Measurements from ENCODE around the gene TXNRD2. TPM values are rescaled to one million over a fixed set of nuclear protein-coding genes. Genes with fewer than 3 reads are reported as not detected.
A peak's percentile ranks its signal among the peaks of the same experiment; 100 is the strongest.

TXNRD2 gene
- total RNA-seq, 6 experiments from 2014 or later = 35.9 to 47.8 (median 44.3) TPM

DNA sequence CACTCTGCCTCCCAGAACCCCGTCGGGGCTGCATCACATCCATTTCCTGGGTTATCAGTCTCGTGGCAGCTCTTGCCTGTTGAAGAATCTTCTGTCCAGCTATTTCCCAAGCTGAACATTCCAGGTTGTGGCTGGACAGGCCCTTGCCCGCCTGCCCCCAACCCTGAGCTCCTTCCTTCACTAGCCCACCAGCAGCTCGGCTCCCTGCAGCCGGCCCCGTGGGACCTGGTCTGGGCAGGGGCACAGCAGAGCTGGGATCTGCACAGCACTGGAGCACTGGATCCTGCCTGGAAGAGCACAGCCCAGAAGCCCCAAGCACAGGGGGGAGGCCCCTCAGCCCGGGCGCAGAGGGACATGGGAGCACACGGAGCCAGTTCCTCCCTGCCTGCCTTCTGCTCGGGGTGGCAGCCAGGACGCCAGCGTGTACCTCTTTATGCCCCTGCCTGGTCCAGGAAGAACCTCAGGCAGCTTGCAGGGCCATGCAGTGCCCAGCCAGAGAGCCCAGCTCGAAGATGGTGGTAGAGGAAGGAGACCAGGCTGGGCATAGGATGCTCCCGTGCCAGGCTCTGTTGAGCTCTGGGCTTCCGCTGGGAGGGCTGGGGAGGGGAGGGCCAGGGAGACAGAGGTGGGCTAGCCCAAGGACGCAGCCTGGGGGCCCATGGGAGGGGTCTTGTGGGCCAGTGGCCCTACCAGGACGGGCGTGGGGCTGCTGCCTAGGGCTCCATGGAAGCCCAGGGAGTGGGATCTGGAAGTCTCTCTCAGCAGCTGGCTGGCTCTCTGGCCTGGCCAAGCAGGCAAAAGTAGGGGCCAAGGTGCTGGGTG is 70.4 kb downstream of the TXNRD2 start:
- H3K27ac ChIP-seq = no peak overlapping the region

DNA sequence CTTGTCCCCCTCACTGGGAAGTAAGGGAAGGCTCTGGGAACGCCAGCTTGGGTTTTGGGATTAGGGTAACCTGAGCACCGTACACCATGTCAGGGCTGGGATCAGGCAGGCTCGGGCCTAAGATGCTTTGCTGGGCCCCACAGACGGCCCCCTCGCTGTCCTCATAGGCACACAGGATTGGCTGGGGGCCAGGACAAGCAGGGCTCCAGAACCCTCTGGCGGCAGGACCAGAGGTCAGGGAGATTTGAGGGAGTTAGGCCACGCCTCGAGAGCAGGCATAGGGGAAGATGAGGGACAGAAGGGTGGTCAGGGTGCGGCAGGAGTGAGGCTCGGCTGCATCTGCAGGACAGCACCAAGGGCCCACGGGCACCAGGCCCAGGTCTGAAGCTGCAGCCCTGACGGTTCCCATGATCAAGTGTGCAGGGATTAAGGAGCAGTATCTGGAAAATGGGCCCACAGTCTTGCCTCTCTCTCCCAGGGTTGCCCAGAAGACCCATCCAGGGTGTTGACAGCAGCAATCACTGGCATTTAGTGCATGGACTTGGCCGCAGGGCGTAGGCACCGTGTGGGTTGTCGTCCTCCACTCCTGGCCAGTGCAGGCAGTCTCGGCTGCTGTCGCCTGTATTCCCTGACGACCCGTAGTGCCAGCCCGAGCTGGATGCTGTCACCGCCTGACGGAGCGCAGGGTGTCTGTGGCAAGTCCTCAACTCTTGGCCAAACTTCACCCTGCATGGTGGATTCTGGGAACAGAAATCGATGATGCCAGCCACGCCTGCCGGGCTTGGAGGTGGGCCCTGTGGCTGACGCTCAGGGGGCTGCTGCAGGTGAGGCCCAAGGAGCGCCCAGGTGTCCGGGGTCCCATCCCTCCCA is 71.2 kb downstream of the TXNRD2 start:
- Histone ChIP-seq H3K4me3 (no peak overlapping the region), H3K27me3 (no peaks in the 10 kb centered on the region), H3K4me1 (no peaks in the 10 kb centered on the region), H3K27ac (no peak overlapping the region), H3K36me3 (no peaks in the 10 kb centered on the region), H3K9me3 (no peaks in the 10 kb centered on the region)
- ATAC-seq (peak in 1 of 4 donors; percentile 16), DNase-seq (peak; percentile 17 to 55 (median 46))
- TF ChIP-seq POLR2A (IDR thresholded peaks at IDR 0.05) = no peak
- TF ChIP-seq, protein P1, sequence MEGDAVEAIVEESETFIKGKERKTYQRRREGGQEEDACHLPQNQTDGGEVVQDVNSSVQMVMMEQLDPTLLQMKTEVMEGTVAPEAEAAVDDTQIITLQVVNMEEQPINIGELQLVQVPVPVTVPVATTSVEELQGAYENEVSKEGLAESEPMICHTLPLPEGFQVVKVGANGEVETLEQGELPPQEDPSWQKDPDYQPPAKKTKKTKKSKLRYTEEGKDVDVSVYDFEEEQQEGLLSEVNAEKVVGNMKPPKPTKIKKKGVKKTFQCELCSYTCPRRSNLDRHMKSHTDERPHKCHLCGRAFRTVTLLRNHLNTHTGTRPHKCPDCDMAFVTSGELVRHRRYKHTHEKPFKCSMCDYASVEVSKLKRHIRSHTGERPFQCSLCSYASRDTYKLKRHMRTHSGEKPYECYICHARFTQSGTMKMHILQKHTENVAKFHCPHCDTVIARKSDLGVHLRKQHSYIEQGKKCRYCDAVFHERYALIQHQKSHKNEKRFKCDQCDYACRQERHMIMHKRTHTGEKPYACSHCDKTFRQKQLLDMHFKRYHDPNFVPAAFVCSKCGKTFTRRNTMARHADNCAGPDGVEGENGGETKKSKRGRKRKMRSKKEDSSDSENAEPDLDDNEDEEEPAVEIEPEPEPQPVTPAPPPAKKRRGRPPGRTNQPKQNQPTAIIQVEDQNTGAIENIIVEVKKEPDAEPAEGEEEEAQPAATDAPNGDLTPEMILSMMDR (IDR thresholded peaks at IDR 0.05) = no peak
- 70% methylated on average over 5 of the region's 30 CpGs for WGBS (ENCODE audit: insufficient coverage, low coverage, low lambda C conversion rate, missing lambda C conversion rate)
- intact Hi-C loops (cut with DNase I) = loop anchor here in 1 of 2 donors (10.0 kb wide), 1 partner anchor 116 kb away; no protein-coding TSS in a partner anchor

More for the DNA sequence above, 70.4 kb downstream of the TXNRD2 start:
- Histone ChIP-seq H3K4me1 (no peaks in the 10 kb centered on the region), H3K9me3 (no peaks in the 10 kb centered on the region), H3K36me3 (no peaks in the 10 kb centered on the region), H3K4me3 (no peak overlapping the region), H3K27me3 (no peaks in the 10 kb centered on the region)
- intact Hi-C loops (cut with DNase I) = loop anchor here in 1 of 2 donors (10.0 kb wide), 1 partner anchor 116 kb away; no protein-coding TSS in a partner anchor
- WGBS (ENCODE audit: insufficient coverage, low coverage, low lambda C conversion rate, missing lambda C conversion rate) = 79% methylated on average over 3 of the region's 19 CpGs
- TF ChIP-seq, protein P1 (IDR thresholded peaks at IDR 0.05) = no peak
- TF ChIP-seq POLR2A (IDR thresholded peaks at IDR 0.05) = no peak
- DNase-seq = peak in 2 of 3 donors; percentile 20 to 41
- ATAC-seq = peak in 1 of 4 donors; percentile 6

DNA sequence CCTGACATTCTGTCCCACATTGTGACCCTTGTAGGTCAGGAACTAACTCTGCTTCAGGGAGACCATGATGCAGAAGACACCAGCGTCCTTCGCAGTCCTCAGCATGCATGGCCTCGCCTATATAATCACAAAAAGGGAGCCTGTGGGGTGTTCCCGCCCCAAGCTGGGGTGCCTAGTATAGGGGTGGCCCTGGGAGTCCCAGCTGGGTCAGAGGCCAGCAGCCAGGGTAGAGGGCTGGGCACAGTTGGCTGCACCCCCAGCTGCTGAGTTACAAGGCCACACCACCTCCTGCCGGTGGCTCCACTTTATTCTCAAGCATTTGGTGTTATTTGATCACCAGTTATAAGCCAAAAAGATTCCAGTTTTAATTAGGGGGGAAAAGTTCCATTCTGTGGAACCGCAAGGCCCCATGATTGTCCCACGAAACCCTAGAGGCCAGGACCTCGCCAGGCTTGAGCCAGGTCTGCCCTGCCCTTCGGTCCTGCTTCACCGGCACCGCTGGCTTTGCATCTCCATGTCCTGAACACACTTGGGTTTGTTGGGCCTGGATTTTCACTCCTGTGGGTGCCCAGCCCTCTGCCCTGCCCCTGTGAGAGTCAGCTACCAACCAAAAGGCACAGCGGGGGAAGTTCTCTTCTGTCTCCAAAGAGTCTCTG is 72.0 kb downstream of the TXNRD2 start:
- Histone ChIP-seq H3K36me3 (no peaks in the 10 kb centered on the region), H3K27me3 (no peaks in the 10 kb centered on the region), H3K9me3 (no peaks in the 10 kb centered on the region), H3K4me3 (no peak overlapping the region), H3K4me1 (no peaks in the 10 kb centered on the region), H3K27ac (no peak overlapping the region)
- TF ChIP-seq, protein P1 (IDR thresholded peaks at IDR 0.05) = no peak
- no peak for TF ChIP-seq POLR2A (IDR thresholded peaks at IDR 0.05)
- ATAC-seq (no peak), DNase-seq (peak in 2 of 3 donors; percentile 17 to 18)
- 100% methylated on average over 3 of the region's 12 CpGs for WGBS (ENCODE audit: insufficient coverage, low coverage, low lambda C conversion rate, missing lambda C conversion rate)
- intact Hi-C loops (cut with DNase I) = loop anchor here in 1 of 2 donors (10.0 kb wide), 1 partner anchor 115 kb away; no protein-coding TSS in a partner anchor

DNA sequence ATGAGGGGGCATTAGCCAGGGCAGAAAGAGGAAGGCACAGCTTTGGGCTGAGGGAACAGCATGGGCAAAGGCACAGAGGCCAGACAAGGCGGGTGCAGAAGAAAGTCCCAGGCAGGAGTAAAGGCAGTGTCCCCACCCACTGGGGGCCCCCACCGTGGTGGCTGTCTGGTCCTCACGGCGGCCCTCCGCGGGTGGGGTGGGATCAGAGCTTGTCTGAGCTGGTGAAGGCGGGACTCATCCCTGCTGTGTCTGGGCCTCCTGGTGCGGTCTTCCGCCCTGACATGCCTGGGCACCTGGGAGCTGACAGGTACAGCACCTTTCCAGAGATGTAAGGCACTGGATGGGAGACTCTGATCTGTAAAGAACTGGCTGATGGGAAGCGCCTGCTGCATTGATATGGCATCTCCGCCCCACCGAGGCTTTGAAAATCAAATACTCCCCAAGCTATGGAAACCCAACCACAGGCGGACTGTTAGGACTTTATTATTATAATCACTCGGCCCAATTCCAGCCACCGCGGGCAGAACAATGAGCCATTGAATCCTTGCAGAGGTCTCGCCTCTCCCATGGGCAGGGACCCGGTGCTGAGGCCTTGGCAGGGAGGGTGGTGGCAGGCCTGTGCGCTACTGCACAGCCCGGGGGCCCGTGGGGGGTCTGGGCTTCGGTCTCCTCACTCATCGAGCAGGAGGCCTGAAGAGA is 72.7 kb downstream of the TXNRD2 start:
- no peaks in the 10 kb centered on the region for H3K27me3 ChIP-seq
- H3K4me1 ChIP-seq = no peaks in the 10 kb centered on the region
- intact Hi-C loops (cut with DNase I) = no loop called here
- H3K36me3 ChIP-seq = no peaks in the 10 kb centered on the region
- H3K9me3 ChIP-seq = no peaks in the 10 kb centered on the region
- WGBS (ENCODE audit: insufficient coverage, low coverage, low lambda C conversion rate, missing lambda C conversion rate) = 80% methylated on average over 2 of the region's 23 CpGs
- DNase-seq = peak in 2 of 3 donors; percentile 45 to 48
- TF ChIP-seq POLR2A (IDR thresholded peaks at IDR 0.05) = no peak
- TF ChIP-seq, protein P1 (IDR thresholded peaks at IDR 0.05) = no peak
- no peak overlapping the region for H3K4me3 ChIP-seq
- no peak overlapping the region for H3K27ac ChIP-seq
- ATAC-seq = no peak

Measured in right lobe of liver (tissue), 6 donors.